Psoas muscle (tissue), 8 donors: ENCODE measurements around the gene LARP1. TPM values are rescaled to one million over a fixed set of nuclear protein-coding genes. Genes with fewer than 3 reads are reported as not detected.

Experiments used
- ATAC-seq, 4 donors: fragments of 200-7000 bp; cut with Tn5 transposase; one replicate each; pipeline ENCODE4 v1.9.1; 2020; ENCODE audit warnings: moderate library complexity in 3 of 4, mild to moderate bottlenecking in 2 of 4
- DNase-seq, 2 donors: peaks; one replicate each; pipeline ENCODE4 v3.0.0-alpha.2; 2020
- H3K27ac ChIP-seq: fragments of 200-600 bp; one replicate; pipeline ENCODE4 v1.8.0; 2022
- H3K27me3 ChIP-seq, 3 donors: fragments of 200-600 bp in 1 of 3; one replicate each; pipeline versions ENCODE4 v1.6.1 to v1.8.0; 2013 to 2022; ENCODE audit warnings: low read length in 2 of 3, mild to moderate bottlenecking in 2 of 3, moderate library complexity in 1 of 3; ENCODE audit not compliant: insufficient read depth in 3 of 3
- H3K36me3 ChIP-seq, 2 donors: fragments of 200-600 bp in 1 of 2; one replicate each; pipeline versions ENCODE4 v1.6.1 to v1.8.0; 2013 to 2022; ENCODE audit warnings: low read depth in 1 of 2, mild to moderate bottlenecking in 1 of 2, moderate library complexity in 1 of 2; ENCODE audit not compliant: insufficient read depth in 1 of 2
- H3K4me1 ChIP-seq: fragments of 200-600 bp; one replicate; pipeline ENCODE4 v1.8.0; 2022
- H3K4me3 ChIP-seq: fragments of 200-600 bp; one replicate; pipeline ENCODE4 v1.8.0; 2022; ENCODE audit warnings: mild to moderate bottlenecking
- H3K9me3 ChIP-seq: fragments of 200-600 bp; one replicate; pipeline ENCODE4 v1.8.0; 2022
- CTCF ChIP-seq: fragments of 200-600 bp; IDR thresholded peaks from one replicate; pipeline ENCODE4 v1.8.0; 2022; ENCODE audit warnings: antibody characterized with exemption
- WGBS, 3 donors: extraction: QIAGEN DNeasy Blood & Tissue Kit; methylation state at CpG; one replicate each; pipeline versions ENCODE4 v1.1.6 to v1.1.7; 2013; 5-methylcytosine and 5-hydroxymethylcytosine counted together
- intact Hi-C, 2 donors: fragments of 100-400 bp; cut with DNase I; formaldehyde crosslinking; loops; one replicate each; pipeline versions ENCODE4 v1.11.0 to v1.14.2; 2022
- polyA plus RNA-seq, 3 donors: library from polyadenylated mRNA; stranded (reverse); fragments of 200-250 nt; gene quantifications; one replicate each; pipeline ENCODE4 v1.2.3, GENCODE V29; 2013
- total RNA-seq, 4 donors: library from RNA; stranded (reverse); fragmentation: NEBNext Ultra II Directional in 2 of 4; extraction: Animal tissue kit (Norgen Biotek cat#: 25700) in 2 of 4; gene quantifications; one replicate each; pipeline versions ENCODE4 v1.2.1 to v1.2.4, GENCODE V29; 2021 to 2023
- donor health status: healthy with polysubstance abuse.
- donor health status: DM: no; HTN: no; CAD: no; lungs with moderate emphysema.
- donor health status: Bipolar disorder and iron deficiency.
- donor health status: healthy.
- donor health status: DM: yes; HTN: yes; CAD: no.
- donor health status: DM: no; HTN: no; CAD: no.
- donor health status: DM: no; HTN: no; CAD: no.
- donor health status: DM: yes; HTN: yes; CAD: no.

Gene LARP1
- total and polyA plus RNA-seq, 7 donors: 34.1 to 173 (median 108) TPM

- no peaks in the 10 kb centered on the region for H3K9me3 ChIP-seq
- peaks cover 93% of the 10 kb centered on the region for H3K4me1 ChIP-seq
- peak; percentile 21 to 60 (median 32) for ATAC-seq
Measured at GRCh38 chr5:154782812-154783592, 27.8 kb downstream of the LARP1 start.

GRCh38 chr5:154783774-154784460 is 28.7 kb downstream of the LARP1 start:
- no peak overlapping the region for H3K4me3 ChIP-seq
- intact Hi-C loops: no loop called here
- no peak for ATAC-seq
- DNase-seq: peak in 1 of 2 donors; percentile 44
- WGBS, 3 donors: 64 to 74% (median 67%) methylated on average over 11 of the region's 11 CpGs
- no peaks in the 10 kb centered on the region for H3K9me3 ChIP-seq
- peaks cover 89% of the 10 kb centered on the region for H3K4me1 ChIP-seq
- H3K36me3 ChIP-seq: no peaks in the 10 kb centered on the region
- no peak for TF ChIP-seq CTCF
- no peaks in the 10 kb centered on the region for H3K27me3 ChIP-seq
- H3K27ac ChIP-seq: peak overlapping the region; percentile 64

More at GRCh38 chr5:154782812-154783592, 27.8 kb downstream of the LARP1 start:
- intact Hi-C loops: no loop called here
- Histone ChIP-seq H3K4me3 (no peak overlapping the region), H3K27ac (peak overlapping the region; percentile 64), H3K27me3 (no peaks in the 10 kb centered on the region), H3K36me3 (no peaks in the 10 kb centered on the region)
- 9 to 18% (median 10%) methylated on average over 1 of the region's 1 CpG for WGBS, 3 donors
- TF ChIP-seq CTCF: no peak
- DNase-seq: no peak

GRCh38 chr5:154784856-154785255 is 29.7 kb downstream of the LARP1 start:
- no peaks in the 10 kb centered on the region for H3K36me3 ChIP-seq
- WGBS, 3 donors: 83 to 91% (median 88%) methylated on average over 2 of the region's 2 CpGs
- no peak overlapping the region for H3K4me3 ChIP-seq
- no peak overlapping the region for H3K27ac ChIP-seq
- peaks cover 80% of the 10 kb centered on the region for H3K4me1 ChIP-seq
- ATAC-seq (no peak), DNase-seq (no peak)
- TF ChIP-seq CTCF: no peak
- intact Hi-C loops: no loop called here
- no peaks in the 10 kb centered on the region for H3K27me3 ChIP-seq
- no peaks in the 10 kb centered on the region for H3K9me3 ChIP-seq

- DNase-seq (no peak), ATAC-seq (no peak)
- H3K4me3 ChIP-seq: no peak overlapping the region
- H3K27me3 ChIP-seq: no peaks in the 10 kb centered on the region
- H3K27ac ChIP-seq: no peak overlapping the region
- intact Hi-C loops: no loop called here
- peaks cover 0 to 14% of the 10 kb centered on the region in 2 donors for H3K36me3 ChIP-seq
- no peaks in the 10 kb centered on the region for H3K9me3 ChIP-seq
- 79 to 87% (median 85%) methylated on average over 2 of the region's 2 CpGs for WGBS, 3 donors
- H3K4me1 ChIP-seq: peaks cover 64% of the 10 kb centered on the region
- TF ChIP-seq CTCF: no peak
Measured at GRCh38 chr5:154786414-154786813, 31.2 kb downstream of the LARP1 start.
